ENCODE results near the gene OPCML. TPM values are rescaled to one million over a fixed set of nuclear protein-coding genes. Genes with fewer than 3 reads are reported as not detected.

OPCML gene
- total RNA-seq, 1 donor from 2014 or later: 4.6 TPM

GRCh38 chr11:133254601-133255000 lies 277.7 kb downstream of the OPCML start:
- Mint-ChIP-seq H3K4me1 (ENCODE audit: unreplicated experiment) (no peaks in the 10 kb centered on the region), H3K27ac (no peak overlapping the region), H3K36me3 (no peaks in the 10 kb centered on the region), H3K27me3 (peaks cover 20% of the 10 kb centered on the region), H3K9me3 (peaks cover 5% of the 10 kb centered on the region), H3K4me3 (no peak overlapping the region)
- TF ChIP-seq CTCF (conservative IDR thresholded peaks at IDR 0.05): no peak
- no peak for DNase-seq (ENCODE audit: extremely low spot score, unreplicated experiment)

- Mint-ChIP-seq H3K9me3 (peaks cover 5% of the 10 kb centered on the region), H3K36me3 (no peaks in the 10 kb centered on the region), H3K27ac (no peak overlapping the region), H3K4me3 (no peak overlapping the region), H3K4me1 (ENCODE audit: unreplicated experiment) (no peaks in the 10 kb centered on the region), H3K27me3 (peaks cover 29% of the 10 kb centered on the region)
- no peak for DNase-seq (ENCODE audit: extremely low spot score, unreplicated experiment)
- TF ChIP-seq CTCF (conservative IDR thresholded peaks at IDR 0.05): no peak
Measured at GRCh38 chr11:133253570-133253969, 278.7 kb downstream of the OPCML start.

- TF ChIP-seq CTCF (conservative IDR thresholded peaks at IDR 0.05): no peak
- Mint-ChIP-seq H3K4me3 (no peak overlapping the region), H3K27ac (no peak overlapping the region), H3K4me1 (ENCODE audit: unreplicated experiment) (no peaks in the 10 kb centered on the region), H3K36me3 (no peaks in the 10 kb centered on the region), H3K27me3 (peaks cover 38% of the 10 kb centered on the region), H3K9me3 (no peaks in the 10 kb centered on the region)
- DNase-seq (ENCODE audit: extremely low spot score, unreplicated experiment): no peak
Measured at GRCh38 chr11:133251841-133252240, 280.5 kb downstream of the OPCML start.

GRCh38 chr11:133249530-133249929 lies 282.8 kb downstream of the OPCML start:
- Mint-ChIP-seq H3K4me3 (no peak overlapping the region), H3K9me3 (no peaks in the 10 kb centered on the region), H3K27me3 (peaks cover 37% of the 10 kb centered on the region), H3K4me1 (ENCODE audit: unreplicated experiment) (no peaks in the 10 kb centered on the region), H3K36me3 (no peaks in the 10 kb centered on the region), H3K27ac (no peak overlapping the region)
- no peak for DNase-seq (ENCODE audit: extremely low spot score, unreplicated experiment)
- no peak for TF ChIP-seq CTCF (conservative IDR thresholded peaks at IDR 0.05)

- TF ChIP-seq CTCF (conservative IDR thresholded peaks at IDR 0.05): no peak
- H3K27me3 Mint-ChIP-seq: peaks cover 35% of the 10 kb centered on the region
- no peak for DNase-seq (ENCODE audit: extremely low spot score, unreplicated experiment)
- H3K36me3 Mint-ChIP-seq: no peaks in the 10 kb centered on the region
- H3K4me3 Mint-ChIP-seq: no peak overlapping the region
- H3K27ac Mint-ChIP-seq: no peak overlapping the region
- no peaks in the 10 kb centered on the region for H3K4me1 Mint-ChIP-seq (ENCODE audit: unreplicated experiment)
- no peaks in the 10 kb centered on the region for H3K9me3 Mint-ChIP-seq
Measured at GRCh38 chr11:133249065-133249464, 283.2 kb downstream of the OPCML start.

- Mint-ChIP-seq H3K4me1 (ENCODE audit: unreplicated experiment) (no peaks in the 10 kb centered on the region), H3K9me3 (no peaks in the 10 kb centered on the region), H3K27ac (no peak overlapping the region), H3K4me3 (no peak overlapping the region), H3K36me3 (no peaks in the 10 kb centered on the region), H3K27me3 (peaks cover 35% of the 10 kb centered on the region)
- DNase-seq (ENCODE audit: extremely low spot score, unreplicated experiment): no peak
- TF ChIP-seq CTCF (conservative IDR thresholded peaks at IDR 0.05): peak; percentile 20
Measured at GRCh38 chr11:133243832-133244231, 288.5 kb downstream of the OPCML start.

All from type B pancreatic cell (in vitro differentiated cells).